NB4 (cell line): ENCODE data around the gene VAT1L.

ENCODE experiments used
- DNase-seq: peaks from one replicate; pipeline ENCODE4 v3.0.0; 2010; ENCODE audit warnings: low read depth
- H3K4me3 ChIP-seq: one replicate; pipeline ENCODE4 v1.5.1; 2011; ENCODE audit warnings: mild to moderate bottlenecking, low read depth, low read length, moderate library complexity
- MYC ChIP-seq: IDR thresholded peaks from 2 replicates; pipeline ENCODE4 v1.6.1; 2011; ENCODE audit warnings: low read depth, low read length
- POLR2A ChIP-seq: IDR thresholded peaks from 2 replicates; pipeline ENCODE4 v1.6.1; 2011; ENCODE audit warnings: mild to moderate bottlenecking; ENCODE audit not compliant: insufficient read length; ENCODE audit errors: extremely low read depth
- TF ChIP-seq, protein P1 (sequence below): IDR thresholded peaks from 2 replicates; pipeline ENCODE4 v1.6.1; 2011; ENCODE audit warnings: low read depth, low read length
- TF ChIP-seq, protein P2 (sequence below): IDR thresholded peaks from one replicate; pipeline ENCODE4 v1.5.1; 2012; ENCODE audit warnings: low read depth, low read length

VAT1L gene

DNA sequence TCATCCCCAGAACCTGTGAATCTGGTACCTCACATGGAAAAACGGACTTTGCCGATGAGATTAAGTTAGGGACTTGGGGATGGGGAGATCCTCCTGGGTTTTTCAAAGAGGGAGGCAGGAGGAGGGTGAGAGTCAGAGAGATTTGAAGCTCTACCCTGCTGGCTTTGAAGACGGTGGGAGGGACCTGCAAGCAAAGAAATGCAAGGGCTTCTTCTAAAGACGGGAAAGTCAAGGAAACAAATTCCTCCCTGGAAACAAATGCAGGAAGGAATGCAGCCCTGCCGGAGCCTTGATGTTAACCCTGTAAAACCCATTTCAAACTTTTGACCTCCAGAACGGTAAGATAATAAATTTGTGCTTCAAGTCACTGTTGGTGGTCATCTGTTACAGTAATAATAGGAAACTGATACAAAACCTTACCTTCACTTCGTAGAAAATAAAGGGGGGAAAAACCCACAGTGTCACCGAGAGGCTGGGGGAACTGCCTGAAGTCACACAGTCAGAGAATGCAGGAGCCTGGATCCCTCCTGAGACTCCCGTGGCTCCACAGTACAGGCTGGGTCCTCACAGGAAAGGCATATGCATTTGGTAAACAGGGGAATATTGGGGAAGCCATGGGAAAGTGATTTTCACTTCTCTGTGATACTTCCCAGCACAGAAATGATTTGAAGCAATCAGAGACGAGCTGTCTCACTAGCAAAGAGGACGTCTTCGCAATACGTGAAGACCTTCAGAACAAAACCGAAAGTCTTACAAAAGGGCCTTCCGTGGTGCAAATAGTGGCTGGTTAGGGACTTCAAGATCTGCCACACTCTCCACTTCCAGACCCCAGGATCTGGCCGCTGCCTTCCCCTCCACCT is 175.1 kb downstream of the VAT1L start:
- H3K4me3 ChIP-seq = peak overlapping the region; percentile 4
- DNase-seq = peak; percentile 24
- TF ChIP-seq MYC = no peak
- TF ChIP-seq, protein P1, sequence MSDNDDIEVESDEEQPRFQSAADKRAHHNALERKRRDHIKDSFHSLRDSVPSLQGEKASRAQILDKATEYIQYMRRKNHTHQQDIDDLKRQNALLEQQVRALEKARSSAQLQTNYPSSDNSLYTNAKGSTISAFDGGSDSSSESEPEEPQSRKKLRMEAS = no peak
- TF ChIP-seq, protein P2, sequence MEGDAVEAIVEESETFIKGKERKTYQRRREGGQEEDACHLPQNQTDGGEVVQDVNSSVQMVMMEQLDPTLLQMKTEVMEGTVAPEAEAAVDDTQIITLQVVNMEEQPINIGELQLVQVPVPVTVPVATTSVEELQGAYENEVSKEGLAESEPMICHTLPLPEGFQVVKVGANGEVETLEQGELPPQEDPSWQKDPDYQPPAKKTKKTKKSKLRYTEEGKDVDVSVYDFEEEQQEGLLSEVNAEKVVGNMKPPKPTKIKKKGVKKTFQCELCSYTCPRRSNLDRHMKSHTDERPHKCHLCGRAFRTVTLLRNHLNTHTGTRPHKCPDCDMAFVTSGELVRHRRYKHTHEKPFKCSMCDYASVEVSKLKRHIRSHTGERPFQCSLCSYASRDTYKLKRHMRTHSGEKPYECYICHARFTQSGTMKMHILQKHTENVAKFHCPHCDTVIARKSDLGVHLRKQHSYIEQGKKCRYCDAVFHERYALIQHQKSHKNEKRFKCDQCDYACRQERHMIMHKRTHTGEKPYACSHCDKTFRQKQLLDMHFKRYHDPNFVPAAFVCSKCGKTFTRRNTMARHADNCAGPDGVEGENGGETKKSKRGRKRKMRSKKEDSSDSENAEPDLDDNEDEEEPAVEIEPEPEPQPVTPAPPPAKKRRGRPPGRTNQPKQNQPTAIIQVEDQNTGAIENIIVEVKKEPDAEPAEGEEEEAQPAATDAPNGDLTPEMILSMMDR = no peak
- TF ChIP-seq POLR2A = no peak

DNA sequence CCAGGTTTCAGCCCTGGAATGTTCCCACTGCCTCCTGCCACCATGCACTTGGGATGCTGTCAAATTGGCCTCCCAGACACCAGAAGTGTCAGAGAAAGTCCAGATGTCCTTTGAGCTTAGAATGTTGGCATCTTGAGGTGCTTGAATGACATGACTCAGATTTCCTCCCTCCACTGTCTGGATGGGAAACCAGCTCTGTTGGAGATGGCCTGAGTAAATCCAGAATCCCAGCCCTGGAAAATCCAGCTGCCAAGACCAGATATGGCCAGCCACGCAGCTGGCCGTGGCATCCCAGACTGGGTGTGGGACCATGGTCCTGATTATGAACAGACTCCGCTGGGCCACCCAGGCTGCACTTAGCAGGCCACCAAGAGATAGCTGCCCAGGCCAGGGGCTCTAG is 177.0 kb downstream of the VAT1L start:
- no peak for DNase-seq
- TF ChIP-seq MYC = no peak
- TF ChIP-seq, protein P1 = no peak

DNA sequence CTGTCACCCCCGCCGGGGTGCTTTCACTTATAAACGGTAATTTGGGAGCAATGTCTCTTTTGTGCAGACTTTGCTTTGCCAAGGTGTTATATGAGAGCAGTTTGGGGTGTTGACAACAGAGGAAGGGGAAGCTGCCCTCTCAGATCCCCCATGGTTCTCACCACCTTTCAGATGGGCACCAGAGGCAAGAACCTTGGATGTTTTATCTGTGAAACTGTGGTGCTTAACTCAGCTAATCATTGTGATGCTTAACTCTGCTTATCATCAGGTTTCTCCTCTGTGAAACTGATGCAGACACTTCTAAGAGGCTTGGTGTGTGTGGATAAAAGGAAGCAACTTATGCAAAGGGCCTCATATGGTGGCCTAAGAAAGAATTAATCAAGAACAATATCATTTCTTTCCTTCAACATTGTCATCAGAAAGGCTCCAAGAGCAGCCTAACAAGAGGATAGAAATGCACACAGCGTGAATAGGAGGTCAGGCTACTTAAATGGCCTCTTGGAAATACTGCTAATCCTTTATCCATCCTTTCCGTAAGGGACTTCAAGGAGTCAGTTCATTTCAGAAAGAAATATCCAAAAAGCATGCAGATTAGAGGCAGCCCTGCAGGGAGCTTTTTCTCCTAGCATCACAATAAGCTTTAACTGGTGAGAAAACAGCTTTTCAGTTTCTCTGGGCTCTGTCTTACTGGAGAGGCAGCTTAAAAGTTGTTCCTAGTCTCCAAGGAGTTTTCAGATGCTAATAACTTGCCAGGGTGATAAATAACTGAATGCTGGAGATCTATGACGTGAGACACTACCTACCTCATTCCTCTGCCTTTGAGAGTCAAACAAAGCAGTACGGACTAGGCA is 178.9 kb downstream of the VAT1L start:
- DNase-seq = no peak
- TF ChIP-seq MYC = no peak
- TF ChIP-seq, protein P2 = no peak
- TF ChIP-seq POLR2A = no peak
- H3K4me3 ChIP-seq = no peak overlapping the region

More for the DNA sequence above, 177.0 kb downstream of the VAT1L start:
- H3K4me3 ChIP-seq = no peak overlapping the region

DNA sequence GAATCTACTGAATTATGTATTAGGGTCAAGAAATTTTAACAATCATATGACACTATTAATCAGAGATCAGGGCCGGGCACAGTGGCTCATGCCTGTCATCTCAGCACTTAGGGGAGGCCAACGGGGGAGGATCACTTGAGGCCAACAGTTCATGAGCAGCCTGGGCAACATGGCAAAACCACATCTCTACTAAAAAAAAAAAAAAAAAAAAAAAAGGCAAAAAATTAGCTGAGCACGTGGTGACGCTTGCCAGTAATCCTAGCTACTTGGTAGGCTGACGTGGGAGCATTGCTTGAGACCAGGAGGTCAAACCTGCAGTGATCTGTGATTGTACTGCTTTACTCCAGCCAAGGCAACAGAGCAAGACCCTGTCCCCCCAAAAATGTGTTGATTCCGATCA is 181.5 kb downstream of the VAT1L start:
- TF ChIP-seq, protein P2 = no peak
- TF ChIP-seq, protein P1 = no peak
- TF ChIP-seq POLR2A (no peak), MYC (no peak)
- H3K4me3 ChIP-seq = no peak overlapping the region
- DNase-seq = peak; percentile 20

DNA sequence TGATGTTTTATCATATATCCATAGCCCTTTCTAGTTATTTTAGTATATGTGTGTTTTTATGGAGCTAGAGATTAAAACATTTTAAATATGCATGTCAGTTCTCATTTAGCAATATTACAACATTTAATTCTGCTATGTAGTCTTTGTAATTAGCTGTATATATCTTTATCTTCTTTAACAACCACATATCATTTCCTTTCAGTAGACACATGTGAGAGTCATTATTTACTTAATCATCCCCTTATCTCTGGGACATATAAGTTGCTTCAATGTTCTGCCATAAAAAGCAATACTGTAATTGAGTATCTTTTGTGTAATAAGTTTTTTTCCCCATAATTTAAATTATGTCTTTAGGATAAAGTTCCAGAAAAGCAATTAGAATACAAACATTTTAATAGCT is 182.0 kb downstream of the VAT1L start:
- H3K4me3 ChIP-seq = no peak overlapping the region
- DNase-seq = no peak
- TF ChIP-seq, protein P2 = no peak
- TF ChIP-seq, protein P1 = no peak
- TF ChIP-seq MYC (no peak), POLR2A (no peak)

DNA sequence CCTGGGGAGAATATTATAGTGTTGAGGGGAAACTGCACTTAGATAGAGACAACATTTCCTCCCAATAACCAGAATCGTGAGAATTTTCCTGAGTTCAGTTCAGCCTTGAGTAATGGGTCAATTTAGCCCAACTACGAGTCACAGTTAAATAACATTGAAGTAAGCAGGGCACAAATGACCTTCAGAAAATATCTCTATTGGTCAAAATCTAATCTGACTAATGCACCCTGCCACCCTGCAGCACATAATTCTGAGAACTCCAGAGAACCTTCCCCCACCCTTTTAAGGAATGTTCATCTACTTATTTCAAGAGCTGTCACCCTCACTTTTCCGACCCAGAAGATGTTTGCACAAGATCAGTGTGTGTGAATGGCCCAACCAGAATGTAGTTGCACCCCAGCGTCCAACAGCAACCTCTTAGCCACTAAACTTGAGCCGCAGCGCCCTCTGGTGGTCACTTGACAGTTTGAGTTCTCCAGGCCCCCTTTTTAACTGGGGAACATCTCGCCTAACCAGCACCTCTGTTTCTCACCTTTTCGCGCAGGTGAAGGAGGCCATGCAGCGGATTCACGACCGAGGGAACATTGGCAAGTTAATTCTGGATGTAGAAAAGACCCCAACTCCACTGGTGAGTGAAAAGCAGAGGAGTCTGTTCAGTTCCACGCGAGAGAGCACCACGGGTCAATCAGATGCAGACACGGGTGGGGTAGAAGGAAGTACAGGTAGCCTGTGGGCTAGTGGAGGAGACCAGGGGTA is 183.1 kb downstream of the VAT1L start:
- TF ChIP-seq POLR2A = no peak
- TF ChIP-seq, protein P2 = peak; percentile 70
- no peak overlapping the region for H3K4me3 ChIP-seq
- peak; percentile 87 for DNase-seq
